ENCODE measurements around the gene RAI14.

Gene RAI14

DNA sequence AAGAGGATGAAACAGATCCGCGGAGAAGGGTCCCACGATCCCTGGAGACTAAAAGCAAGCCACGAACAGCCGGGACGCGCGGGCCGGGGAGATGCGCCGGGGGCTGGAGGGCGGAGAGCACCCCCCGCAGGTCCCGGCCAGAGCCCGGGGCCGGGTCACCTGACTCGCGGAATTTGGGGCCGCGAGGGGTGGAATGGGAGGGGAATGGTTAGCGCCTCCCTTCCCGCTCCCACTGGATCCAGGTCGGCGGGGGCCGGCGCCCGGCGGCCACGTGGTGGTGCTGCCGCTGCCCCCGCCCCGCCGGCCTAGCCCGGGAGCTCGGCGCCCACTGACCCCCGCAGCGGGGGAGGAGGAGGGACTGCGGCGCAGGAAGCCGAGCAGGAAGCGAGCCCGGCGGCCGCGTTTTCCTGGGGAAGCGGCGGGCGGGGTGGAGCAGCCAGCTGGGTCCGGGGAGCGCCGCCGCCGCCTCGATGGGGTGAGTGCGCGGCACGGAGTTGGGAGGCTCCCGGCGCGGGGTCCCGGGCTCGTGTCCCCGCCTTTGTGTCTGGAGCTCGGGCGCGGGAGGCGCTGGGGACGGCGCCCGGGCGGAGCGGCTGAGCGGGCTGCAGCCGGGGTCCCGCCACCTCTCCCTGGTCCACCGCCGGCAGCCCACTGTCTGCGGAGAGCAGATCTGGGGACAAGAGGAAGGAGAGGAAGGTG lies at the start of gene RAI14:
TSS of gene RAI14 (plus strand) at position 328 of the 699 bp plus-strand sequence. CDS start 30,592 bp downstream, outside the sequence.
- no peak for DNase-seq (ENCODE audit: low read depth in 2 of 2)

DNA sequence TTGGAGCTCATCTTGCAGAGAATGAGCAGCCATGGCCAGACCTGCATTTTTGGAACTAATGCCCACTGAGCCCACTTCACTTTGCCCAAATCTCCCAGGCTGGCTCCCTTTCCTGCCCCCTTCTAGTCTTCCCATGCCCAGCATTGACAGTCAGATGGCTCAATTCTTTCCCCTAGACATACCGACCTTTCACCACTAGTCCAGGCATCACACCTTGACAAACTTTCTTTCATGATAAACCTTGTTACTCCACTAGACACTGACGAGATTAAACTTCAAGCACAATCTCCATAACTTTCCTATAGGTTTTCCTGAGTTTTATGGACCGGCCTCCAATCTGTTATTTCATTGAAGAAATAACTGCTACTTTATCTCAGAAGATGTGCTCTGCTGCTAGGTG lies 47.8 kb upstream of the RAI14 start:
- no peak for DNase-seq (ENCODE audit: low read depth in 2 of 2)

DNA sequence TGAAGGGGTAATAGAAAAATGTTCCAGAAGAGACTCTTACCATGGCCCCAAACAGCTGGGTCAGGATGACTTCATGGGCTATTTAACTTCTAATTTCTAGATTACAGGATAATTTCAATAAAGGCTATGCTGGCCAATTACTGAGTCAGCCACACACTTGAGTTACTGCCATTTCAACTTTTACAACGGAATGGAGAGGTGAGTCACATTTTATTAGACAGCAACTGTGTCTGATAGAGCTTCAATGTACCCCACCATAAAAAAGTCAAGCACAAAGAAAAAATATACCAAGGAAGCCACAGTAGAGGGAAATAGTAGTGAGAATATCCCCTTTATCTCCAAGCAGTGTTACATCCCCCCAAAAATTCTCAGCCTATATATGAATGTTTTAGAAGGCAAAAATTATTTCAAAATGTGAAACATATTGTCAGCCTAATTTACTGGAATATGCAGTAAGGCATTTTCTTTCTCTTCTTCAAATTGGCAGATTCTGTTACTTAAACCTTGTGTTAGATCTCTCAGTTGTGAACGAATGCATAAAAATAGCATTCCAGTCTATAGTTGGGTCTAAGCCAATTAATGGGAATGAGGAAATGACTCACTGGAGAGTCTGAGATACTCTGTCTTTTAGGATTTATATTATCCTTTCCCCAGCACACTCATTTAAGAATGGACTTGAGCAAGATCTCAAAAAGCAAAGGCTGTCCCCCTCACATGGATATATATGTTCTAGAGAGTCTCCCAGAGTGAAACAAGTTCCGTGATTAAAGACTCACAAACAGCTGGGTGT lies 47.1 kb upstream of the RAI14 start:
- no peak for DNase-seq (ENCODE audit: low read depth in 2 of 2)

DNA sequence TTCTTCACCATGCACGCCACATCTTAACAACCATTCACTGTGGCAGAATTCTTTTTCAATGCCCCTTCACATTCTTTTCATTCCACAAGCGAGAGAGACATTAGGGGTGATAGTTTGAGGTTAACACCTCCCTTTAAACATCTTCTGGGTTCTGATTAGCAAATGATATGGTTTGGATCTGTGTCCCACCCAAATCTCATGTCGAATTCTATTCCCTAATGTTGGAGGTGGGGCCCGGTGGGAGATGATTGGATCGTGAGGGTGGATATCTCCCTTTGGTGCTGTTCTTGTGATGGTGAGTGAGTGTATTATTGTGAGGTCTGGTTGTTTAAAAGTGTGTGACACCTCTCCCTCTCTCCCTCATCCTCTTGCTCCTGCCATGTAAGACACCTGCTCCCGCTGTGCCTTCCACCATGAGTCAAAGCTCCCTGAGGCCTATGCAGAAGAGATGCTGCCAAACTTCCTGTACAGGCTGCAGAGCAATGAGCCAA lies 46.1 kb upstream of the RAI14 start:
- no peak for DNase-seq (ENCODE audit: low read depth in 2 of 2)

DNA sequence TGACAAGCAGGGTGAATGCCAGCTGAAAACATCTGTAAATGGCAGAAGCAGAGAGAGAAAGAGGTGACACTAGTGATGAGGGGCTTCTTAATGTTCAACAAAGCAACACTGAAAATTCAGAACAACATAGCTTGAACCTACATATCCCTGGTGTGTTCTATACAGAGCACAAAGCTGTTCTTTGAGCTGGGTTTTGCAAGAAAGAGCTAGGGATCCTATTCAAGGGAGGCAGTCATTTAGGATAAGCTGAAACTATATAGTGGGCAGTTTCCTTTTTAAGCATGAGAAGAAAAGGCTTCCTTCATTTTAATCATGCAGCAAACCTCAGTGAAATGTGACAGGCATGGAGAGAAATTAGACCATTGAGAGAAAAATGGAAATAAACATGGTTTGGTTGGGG lies 45.6 kb upstream of the RAI14 start:
- DNase-seq (ENCODE audit: low read depth in 2 of 2), result no peak

DNA sequence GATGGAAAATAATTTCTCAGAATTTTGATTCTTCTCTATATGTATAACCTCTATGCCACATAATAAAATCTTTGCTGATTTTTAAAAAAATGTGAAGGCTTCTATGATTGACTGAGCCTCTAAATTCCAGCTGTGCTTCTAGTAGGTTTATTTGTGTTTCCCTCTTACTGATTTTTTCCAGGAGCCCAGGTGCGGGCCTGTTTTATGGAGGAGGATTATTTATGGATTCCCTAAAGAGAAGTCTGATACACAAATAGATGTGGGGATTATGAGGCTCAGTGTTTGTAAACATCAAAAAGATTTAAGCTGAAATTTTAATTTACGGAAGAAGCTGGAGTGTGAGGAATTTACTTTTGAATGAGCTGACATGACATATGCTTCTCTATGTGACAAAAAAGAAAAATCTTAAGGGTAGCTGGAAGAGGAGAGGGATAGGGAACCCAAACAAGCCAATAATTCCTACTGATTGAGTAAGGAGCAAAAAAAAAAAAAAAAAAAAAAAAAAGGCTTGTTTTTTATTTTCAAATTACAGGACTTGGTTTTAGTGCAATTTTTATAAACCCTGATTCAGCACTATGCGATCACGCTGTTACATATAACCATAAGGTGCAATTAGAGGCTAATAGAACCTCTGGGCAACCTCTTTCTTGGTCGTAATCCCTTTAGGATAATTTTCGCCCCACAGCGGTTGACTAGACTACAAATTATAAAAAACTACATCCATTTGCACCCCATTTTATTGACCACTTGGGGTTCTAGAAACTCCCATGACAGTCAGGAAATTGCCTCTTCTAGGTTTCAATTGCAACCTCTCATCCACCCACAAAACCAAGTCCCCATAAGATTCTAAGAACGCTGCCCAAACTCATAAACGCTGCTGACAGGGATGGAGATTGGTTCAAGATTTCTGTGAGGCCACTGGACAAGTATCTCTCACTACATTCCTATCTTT lies 44.4 kb upstream of the RAI14 start:
- no peak for DNase-seq (ENCODE audit: low read depth in 2 of 2)

DNA sequence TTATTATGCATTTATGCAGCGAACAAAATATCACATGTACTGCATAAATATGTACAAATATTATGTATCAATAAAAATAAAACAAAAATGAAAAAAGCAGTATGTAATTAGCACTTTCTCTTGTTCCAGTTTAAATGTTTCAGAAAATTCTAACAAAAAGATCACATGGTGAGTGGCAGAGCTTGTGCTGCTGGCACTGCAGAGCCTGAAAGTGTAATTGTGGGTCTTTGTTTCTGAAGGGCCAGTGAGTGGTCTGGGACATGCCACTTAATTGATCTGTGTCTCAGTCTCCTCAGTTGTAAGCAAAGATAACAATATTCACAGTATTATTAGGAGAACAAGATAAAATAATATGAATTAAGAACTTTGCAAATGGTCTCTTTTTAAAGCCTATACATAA lies 39.5 kb upstream of the RAI14 start:
- DNase-seq (ENCODE audit: low read depth in 2 of 2), result no peak

DNA sequence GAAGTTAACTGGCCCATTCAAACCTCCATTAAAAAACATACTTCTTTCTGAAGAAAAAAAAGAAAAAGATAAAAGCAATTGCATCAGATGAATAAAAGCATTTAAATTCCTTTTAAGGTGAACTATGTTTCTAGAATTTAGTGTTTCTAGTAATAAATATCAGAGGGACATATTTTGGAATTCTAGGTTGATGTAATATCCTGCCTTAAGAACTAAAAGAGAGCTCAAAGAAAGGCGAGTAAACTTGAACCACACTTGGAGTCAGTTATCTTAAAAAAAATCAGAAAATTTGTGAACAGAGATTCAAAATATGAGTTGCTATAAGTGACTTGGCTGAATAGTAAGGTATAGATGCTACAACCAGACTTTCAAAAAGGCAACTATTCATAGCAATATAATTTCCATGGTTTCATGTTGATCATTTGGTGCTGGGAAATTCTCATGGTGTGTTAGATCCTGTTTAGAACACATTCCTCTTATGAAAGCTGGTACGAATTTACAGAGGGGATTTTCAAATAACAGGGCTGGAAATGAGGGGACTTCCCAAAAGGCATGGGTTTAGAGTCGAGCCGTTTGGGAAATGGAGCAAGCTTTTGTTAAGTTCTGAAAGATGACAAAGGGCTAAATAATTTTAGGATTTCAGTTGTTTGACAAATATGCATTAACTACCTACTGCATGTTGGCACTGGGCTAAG lies 37.6 kb upstream of the RAI14 start:
- DNase-seq (ENCODE audit: low read depth in 2 of 2), result no peak

DNA sequence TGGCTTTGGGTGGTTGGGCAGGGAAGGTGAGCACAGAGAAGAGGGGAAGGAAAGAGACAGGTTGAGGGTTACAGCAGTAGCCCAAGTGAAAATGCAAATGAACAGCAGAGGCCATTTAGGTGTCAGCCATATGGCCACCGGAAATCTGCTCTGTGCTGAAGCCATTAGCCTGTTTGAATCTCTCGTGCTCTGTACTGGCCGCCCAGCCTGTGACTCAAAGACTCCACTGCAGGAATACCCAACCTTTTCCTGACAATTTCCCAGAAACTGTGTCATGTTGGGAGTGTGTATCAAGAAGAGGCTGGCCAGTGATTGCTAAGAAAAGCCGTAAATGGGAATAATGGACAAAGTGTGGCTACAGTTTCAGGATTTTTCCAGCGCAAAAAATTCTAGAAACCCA lies 35.9 kb upstream of the RAI14 start:
- no peak for DNase-seq (ENCODE audit: low read depth in 2 of 2)

DNA sequence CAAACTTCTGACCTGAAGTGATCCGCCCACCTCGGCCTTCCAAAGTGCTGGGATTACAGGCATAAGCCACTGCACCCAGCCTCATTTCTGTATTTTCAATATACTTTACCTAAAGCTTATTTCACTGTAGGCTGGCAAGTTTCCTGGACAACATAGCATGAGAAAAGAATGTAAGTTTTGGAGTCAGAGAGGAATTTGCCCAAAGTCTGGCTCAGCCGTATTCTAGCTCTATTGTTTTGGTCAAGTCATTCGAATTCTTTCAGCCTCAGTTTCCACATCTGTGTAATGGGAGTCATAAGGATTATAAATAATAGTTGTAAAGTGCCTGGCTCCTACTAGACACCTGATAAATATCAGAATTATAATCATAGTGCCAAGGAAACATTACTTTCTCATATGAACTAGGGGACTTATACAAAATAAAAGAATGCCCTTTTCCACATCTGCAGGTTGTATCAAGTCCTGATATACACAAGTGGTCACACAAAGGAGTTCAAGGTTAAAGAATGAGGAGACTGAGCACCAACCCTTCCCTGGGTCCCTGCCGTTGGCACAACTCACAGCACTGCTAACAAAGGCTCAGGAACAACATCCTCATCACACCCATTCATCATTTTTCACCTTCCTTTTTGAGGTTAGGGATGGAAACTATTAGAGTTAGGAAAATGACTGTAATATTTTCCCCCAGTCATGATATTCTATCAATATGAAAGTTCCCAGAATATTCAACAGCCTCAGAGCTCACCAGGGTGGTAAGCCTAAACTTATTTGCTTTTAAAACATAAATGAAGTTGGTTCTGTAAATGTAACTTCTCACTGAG lies 34.6 kb upstream of the RAI14 start:
- no peak for DNase-seq (ENCODE audit: low read depth in 2 of 2)

DNA sequence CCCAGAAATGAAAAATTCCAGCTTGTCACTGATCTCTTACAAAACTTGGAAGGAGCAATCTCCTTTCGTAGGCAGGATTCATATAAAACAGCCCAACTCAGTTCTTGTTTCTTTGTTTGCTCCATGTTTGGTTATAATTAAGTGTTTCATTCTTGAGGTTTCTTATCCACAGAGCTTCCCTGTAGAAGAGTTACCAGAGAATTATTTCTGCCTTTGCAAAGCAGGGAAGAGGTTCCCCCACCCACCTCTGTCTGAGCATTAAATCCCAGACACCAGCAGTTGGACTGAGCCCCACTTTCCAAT lies 34.1 kb upstream of the RAI14 start:
- DNase-seq (ENCODE audit: low read depth in 2 of 2), result no peak

DNA sequence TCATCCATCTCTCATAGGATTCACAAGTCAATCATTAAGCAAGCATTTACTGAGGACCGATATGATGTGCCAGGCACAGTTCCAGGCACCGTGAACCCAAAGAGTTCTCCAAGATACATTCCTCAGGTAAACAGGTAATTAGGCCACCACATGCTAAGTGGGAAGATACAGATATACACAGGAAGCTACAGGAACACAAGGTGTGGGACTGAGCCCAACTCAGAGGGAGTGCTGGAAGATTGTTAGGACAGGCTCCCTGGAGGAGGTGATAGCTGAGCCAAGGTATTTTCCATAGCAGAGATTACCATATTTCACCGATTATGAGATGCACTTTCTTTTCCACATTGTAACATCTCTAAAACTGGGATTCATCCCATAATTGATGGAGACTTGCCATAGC lies 31.4 kb upstream of the RAI14 start:
- no peak for DNase-seq (ENCODE audit: low read depth in 2 of 2)

DNA sequence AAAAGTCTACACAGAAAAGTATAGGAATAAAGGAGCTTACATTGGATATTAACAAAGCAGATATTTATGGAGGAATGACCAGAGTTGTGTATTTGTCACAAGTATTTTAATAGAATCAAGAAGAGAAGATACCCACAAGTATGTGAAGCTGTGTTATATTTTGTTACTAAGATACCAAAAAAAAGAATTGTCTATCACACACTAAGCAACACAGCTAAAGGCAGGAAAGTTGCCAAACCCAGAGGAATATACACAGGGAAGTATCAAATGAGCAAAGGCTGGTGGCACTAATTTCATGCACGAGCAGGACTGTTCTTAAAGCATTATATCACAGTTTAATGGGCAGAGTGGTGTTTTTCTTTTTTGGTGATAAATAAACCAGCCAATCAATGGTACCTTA lies 30.9 kb upstream of the RAI14 start:
- DNase-seq (ENCODE audit: low read depth in 2 of 2), result no peak

DNA sequence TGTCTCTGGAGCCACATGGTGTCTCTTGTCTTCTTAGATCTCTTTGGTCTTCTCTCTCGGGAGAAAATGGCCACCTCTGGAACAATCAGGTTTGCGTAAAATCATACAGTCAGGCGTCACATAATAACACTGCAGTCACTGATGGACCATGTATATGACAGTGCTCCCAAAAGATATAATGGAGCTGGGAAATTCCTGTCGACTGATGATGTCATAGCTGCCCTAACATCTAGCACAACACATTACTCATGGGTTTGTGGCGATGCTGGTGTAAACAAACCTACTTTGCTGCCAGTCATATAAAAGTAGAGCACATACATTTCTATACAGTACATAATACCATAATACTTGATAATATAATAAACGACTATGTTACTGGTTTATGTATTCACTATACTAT lies 30.1 kb upstream of the RAI14 start:
- DNase-seq (ENCODE audit: low read depth in 2 of 2), result no peak

DNA sequence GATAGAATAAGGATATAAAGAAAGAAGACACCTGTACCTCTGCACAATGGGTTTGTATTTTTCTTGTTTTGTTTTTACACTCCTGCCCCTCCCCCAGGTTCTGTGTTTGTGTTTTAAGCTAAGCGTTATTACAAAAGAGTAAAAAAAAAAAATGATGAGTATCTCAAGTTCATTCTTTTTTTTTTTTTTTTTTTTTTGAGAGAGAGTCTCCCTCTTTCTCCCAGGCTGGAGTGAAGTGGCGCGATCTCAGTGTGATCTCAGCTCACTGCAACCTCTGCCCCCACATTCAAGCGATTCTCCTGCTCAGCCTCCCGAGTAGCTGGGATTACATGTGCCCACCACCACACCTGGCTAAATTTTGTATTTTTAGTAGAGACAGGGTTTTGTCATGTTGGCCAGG lies 29.4 kb upstream of the RAI14 start:
- no peak for DNase-seq (ENCODE audit: low read depth in 2 of 2)

DNA sequence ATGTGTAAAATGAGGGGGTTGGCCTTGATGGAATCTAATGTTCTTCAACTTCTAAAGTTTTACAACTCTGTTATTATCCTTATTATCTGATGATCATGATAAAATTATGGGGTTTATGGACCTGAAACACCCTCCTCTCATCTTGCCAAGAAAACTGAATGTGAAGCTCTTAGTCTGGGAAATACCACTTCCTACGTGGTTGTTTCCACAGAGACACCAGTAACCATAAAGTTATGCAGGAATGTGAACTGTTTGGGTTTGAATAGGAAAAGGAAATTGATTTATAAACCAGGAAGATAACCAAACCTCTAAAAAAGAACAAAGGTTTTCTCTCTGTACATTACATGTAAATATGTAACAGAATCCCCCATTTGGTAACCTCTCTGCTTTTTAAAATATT lies 28.3 kb upstream of the RAI14 start:
- DNase-seq (ENCODE audit: low read depth in 2 of 2), result no peak

DNA sequence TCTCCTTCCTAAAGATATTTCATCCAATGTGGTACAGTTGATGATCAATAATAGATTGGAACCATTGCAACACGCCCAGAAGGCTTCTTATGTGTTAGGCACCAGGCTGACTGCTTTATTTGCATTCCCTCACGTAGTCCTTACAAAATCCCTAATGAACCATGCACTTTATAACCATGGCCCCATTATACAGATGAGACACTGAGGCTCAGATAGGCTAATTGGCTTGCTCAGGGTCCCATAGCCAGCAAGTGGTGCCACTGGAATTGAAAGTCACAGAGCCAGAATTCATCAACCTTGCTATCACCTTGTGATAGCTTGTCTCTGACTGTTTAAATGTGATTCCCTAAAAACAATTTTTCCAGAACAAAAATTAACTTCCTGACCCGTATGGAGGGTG lies 27.8 kb upstream of the RAI14 start:
- no peak for DNase-seq (ENCODE audit: low read depth in 2 of 2)

DNA sequence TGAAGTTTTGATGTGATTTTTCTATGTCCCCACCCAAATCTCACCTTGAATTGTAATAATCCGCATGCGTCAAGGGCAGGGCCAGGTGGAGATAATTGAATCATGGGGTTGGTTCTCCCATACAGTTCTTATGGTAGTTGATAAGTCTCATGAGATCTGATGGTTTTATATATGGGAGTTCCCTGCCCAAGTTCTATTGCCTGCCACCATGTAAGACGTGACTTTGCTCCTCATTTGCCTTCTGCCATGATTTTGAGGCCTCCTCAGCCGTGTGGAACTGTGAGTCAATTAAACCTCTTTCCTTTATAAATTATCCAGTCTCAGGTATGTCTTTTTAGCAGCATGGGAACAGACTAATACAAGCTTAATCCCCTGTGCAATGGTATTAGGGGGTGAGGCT lies 25.5 kb upstream of the RAI14 start:
- DNase-seq (ENCODE audit: low read depth in 2 of 2), result no peak

DNA sequence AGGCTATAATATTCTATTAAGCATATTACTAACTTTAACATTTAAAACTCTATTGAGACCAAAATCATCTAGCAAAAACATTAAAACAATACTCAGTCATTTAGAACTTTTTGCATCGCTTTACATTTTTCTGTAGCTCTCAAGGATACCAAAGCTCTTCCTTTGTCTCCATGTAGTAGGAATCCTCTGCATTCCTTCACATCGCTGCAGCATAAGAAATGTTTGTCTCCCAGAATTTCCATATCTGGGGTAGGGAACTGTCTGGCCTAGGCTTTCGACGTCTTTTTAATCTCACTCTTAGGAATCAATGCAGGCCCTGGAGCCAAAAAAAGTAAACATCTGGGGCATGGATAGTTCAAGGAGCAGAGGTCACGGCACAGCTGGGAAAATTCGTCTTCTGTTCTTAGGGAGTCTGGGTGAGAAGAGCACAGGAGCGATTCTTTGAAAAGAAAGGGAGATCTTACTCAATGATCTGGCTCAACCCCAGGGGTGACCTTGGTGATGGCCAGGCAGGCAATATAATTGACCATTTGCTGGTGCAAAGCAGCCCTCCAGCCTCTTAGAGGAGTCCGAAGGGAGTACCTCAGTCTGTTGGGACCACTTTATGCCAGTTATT lies 23.2 kb upstream of the RAI14 start:
- DNase-seq (ENCODE audit: low read depth in 2 of 2), result no peak

DNA sequence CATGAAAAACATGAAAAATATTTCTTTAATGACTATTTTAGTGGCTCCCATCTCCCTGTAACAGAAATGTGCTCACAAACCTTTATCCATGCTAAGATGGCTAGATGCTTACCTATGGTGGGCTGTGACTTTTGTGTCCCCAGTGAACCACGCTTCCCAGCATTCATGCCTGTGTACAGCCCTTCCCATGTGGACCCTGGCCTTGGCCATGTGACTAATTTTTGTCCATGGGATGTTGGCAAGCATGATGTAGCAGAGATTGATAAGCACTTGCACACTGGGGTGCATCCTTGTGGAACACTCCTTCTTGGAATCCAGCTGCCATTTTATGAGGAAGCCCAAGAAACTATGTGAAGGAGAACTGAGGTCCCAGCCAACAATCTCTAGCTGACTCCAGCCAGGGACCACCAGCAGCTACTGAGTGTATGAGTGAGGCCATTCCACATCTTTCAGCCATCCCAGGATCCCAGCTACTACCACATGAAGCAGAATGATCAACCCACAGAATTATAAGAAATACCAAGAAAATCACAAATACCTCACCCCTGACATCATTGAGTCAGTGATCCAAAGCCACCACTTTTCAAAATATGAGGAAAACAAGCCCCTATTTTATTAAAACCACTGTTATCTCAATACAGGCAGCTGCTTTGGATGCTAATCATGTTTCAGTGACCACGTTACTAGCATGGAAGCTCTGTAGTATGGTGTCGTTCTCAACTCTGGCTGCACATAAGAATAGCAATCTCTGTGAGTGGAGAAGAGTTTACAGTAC lies 16.1 kb upstream of the RAI14 start:
- DNase-seq (ENCODE audit: low read depth in 2 of 2), result no peak
